ENCODE results near the gene SESN2.

- TF ChIP-seq CTCF (IDR thresholded peaks at IDR 0.05) (no peak), EZH2 (IDR thresholded peaks at IDR 0.05; ENCODE audit: borderline replicate concordance, insufficient read depth, low read depth, low read length, poor library complexity, severe bottlenecking) (no peak)
Measured at GRCh38 chr1:28317014-28317413, 57.7 kb downstream of the SESN2 start.
